HG03342 (cell line): ENCODE data around the gene GAGE10.

Experiments used
- ATAC-seq: cut with Tn5 transposase; IDR thresholded peaks from one replicate; pipeline ENCODE4 v1.9.1; 2021; ENCODE audit warnings: mild to moderate bottlenecking, moderate library complexity; ENCODE audit not compliant: unreplicated experiment

The GAGE10 gene

GRCh38 chrX:49303346-49303745, at the start of gene GAGE10:
TSS of gene GAGE10 (plus strand) at chrX:49303646. CDS start at chrX:49304860, 1,214 bp downstream.
- ATAC-seq, result no peak

- ATAC-seq, result no peak
These were observed 48.8 kb upstream of the GAGE10 start for GRCh38 chrX:49254639-49255038.

- no peak for ATAC-seq
These were observed 47.0 kb upstream of the GAGE10 start for GRCh38 chrX:49256268-49256995.

GRCh38 chrX:49257074-49257790, 46.2 kb upstream of the GAGE10 start:
- no peak for ATAC-seq

- no peak for ATAC-seq
These were observed 45.3 kb upstream of the GAGE10 start for GRCh38 chrX:49257846-49258748.

GRCh38 chrX:49258749-49259124, 44.7 kb upstream of the GAGE10 start:
- no peak for ATAC-seq

GRCh38 chrX:49260221-49260985, 43.0 kb upstream of the GAGE10 start:
- ATAC-seq, result no peak

- no peak for ATAC-seq
These were observed 40.8 kb upstream of the GAGE10 start for GRCh38 chrX:49262603-49263002.

- no peak for ATAC-seq
These were observed 39.8 kb upstream of the GAGE10 start for GRCh38 chrX:49263631-49264030.

- no peak for ATAC-seq
These were observed 39.0 kb upstream of the GAGE10 start, which contains the start of gene FOXP3 for GRCh38 chrX:49264460-49264859. TSS of gene FOXP3 (minus strand) at chrX:49264710. CDS start at chrX:49258505, 6,205 bp downstream.

GRCh38 chrX:49266523-49267445, 36.7 kb upstream of the GAGE10 start:
- no peak for ATAC-seq

GRCh38 chrX:49268702-49269009, 34.8 kb upstream of the GAGE10 start:
- ATAC-seq, result no peak

GRCh38 chrX:49269010-49269766, 34.3 kb upstream of the GAGE10 start:
- ATAC-seq, result peak; percentile 85

- ATAC-seq, result peak; percentile 19
These were observed 33.6 kb upstream of the GAGE10 start, which contains the start of gene PPP1R3F for GRCh38 chrX:49269767-49270248. TSS of gene PPP1R3F (plus strand) at chrX:49269793. CDS start at chrX:49269870, 77 bp downstream.

GRCh38 chrX:49270249-49270921, 33.1 kb upstream of the GAGE10 start:
- ATAC-seq, result no peak

- ATAC-seq, result no peak
These were observed 32.1 kb upstream of the GAGE10 start for GRCh38 chrX:49271341-49271740.

- ATAC-seq, result no peak
These were observed 31.0 kb upstream of the GAGE10 start for GRCh38 chrX:49272421-49272820.

- ATAC-seq, result no peak
These were observed 30.2 kb upstream of the GAGE10 start for GRCh38 chrX:49273181-49273727.
